ENCODE data around the gene NMU. TPM values are rescaled to one million over a fixed set of nuclear protein-coding genes. Genes with fewer than 3 reads are reported as not detected.

Gene NMU
- total RNA-seq, 4 donors from 2014 or later: 5.8 TPM; not detected in 3

- Histone ChIP-seq H3K4me1 (no peaks in the 10 kb centered on the region), H3K36me3 (no peaks in the 10 kb centered on the region), H3K9me3 (no peaks in the 10 kb centered on the region), H3K27ac (no peak overlapping the region), H3K27me3 (no peaks in the 10 kb centered on the region), H3K4me3 (no peak overlapping the region)
- TF ChIP-seq, protein P1, sequence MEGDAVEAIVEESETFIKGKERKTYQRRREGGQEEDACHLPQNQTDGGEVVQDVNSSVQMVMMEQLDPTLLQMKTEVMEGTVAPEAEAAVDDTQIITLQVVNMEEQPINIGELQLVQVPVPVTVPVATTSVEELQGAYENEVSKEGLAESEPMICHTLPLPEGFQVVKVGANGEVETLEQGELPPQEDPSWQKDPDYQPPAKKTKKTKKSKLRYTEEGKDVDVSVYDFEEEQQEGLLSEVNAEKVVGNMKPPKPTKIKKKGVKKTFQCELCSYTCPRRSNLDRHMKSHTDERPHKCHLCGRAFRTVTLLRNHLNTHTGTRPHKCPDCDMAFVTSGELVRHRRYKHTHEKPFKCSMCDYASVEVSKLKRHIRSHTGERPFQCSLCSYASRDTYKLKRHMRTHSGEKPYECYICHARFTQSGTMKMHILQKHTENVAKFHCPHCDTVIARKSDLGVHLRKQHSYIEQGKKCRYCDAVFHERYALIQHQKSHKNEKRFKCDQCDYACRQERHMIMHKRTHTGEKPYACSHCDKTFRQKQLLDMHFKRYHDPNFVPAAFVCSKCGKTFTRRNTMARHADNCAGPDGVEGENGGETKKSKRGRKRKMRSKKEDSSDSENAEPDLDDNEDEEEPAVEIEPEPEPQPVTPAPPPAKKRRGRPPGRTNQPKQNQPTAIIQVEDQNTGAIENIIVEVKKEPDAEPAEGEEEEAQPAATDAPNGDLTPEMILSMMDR (IDR thresholded peaks at IDR 0.05): no peak
- no peak for TF ChIP-seq POLR2A (IDR thresholded peaks at IDR 0.05)
- no peak for DNase-seq
- intact Hi-C loops (cut with DNase I; ENCODE audit: low total_unique reads): no loop called here
Observed at GRCh38 chr4:55608591-55608990, 27.5 kb downstream of the NMU start.

DNA sequence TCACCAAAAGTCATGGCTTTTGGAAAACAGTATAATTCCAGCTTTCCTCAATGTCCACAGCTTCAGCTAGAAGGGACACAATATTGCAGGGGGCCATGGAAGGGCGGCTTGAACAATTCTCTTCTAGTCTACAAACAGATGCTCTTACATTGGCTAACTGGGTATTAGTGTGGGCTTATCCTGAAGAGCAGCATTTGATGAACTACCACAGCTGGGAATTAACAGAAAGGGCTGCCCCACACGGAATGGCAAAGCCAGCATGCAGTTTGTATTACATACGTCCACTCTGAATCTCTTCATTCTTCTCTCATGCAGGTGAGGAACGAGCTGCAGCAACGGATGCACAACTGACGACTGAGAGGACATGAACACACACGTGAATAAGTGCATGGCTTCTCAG is 31.1 kb downstream of the NMU start:
- TF ChIP-seq, protein P1 (IDR thresholded peaks at IDR 0.05): no peak
- no peak for TF ChIP-seq POLR2A (IDR thresholded peaks at IDR 0.05)
- H3K27me3 ChIP-seq: no peaks in the 10 kb centered on the region
- no peaks in the 10 kb centered on the region for H3K4me1 ChIP-seq
- no peak for DNase-seq
- H3K9me3 ChIP-seq: no peaks in the 10 kb centered on the region
- intact Hi-C loops (cut with DNase I; ENCODE audit: low total_unique reads): no loop called here
- H3K36me3 ChIP-seq: no peaks in the 10 kb centered on the region
- no peak overlapping the region for H3K27ac ChIP-seq
- no peak overlapping the region for H3K4me3 ChIP-seq

GRCh38 chr4:55600640-55601039 is 35.5 kb downstream of the NMU start:
- no peak for DNase-seq
- Histone ChIP-seq H3K27ac (no peak overlapping the region), H3K36me3 (no peaks in the 10 kb centered on the region), H3K9me3 (no peaks in the 10 kb centered on the region), H3K27me3 (no peaks in the 10 kb centered on the region), H3K4me1 (no peaks in the 10 kb centered on the region), H3K4me3 (no peak overlapping the region)
- intact Hi-C loops (cut with DNase I; ENCODE audit: low total_unique reads): no loop called here
- TF ChIP-seq POLR2A (IDR thresholded peaks at IDR 0.05): no peak
- TF ChIP-seq, protein P1 (IDR thresholded peaks at IDR 0.05): no peak

GRCh38 chr4:55598641-55599040 is 37.5 kb downstream of the NMU start:
- DNase-seq: no peak
- Histone ChIP-seq H3K27ac (no peak overlapping the region), H3K4me1 (no peaks in the 10 kb centered on the region), H3K36me3 (no peaks in the 10 kb centered on the region), H3K9me3 (no peaks in the 10 kb centered on the region), H3K27me3 (no peaks in the 10 kb centered on the region), H3K4me3 (no peak overlapping the region)
- intact Hi-C loops (cut with DNase I; ENCODE audit: low total_unique reads): no loop called here
- no peak for TF ChIP-seq POLR2A (IDR thresholded peaks at IDR 0.05)
- TF ChIP-seq, protein P1 (IDR thresholded peaks at IDR 0.05): no peak

GRCh38 chr4:55592014-55592413 is 44.1 kb downstream of the NMU start, which contains the start of gene PDCL2:
TSS of gene PDCL2 (minus strand) at chr4:55592245. CDS start at chr4:55592109, 136 bp downstream.
- intact Hi-C loops (cut with DNase I; ENCODE audit: low total_unique reads): no loop called here
- DNase-seq: no peak
- H3K27ac ChIP-seq: no peak within 1 kb of the TSS
- no peak within 1 kb of the TSS for H3K4me3 ChIP-seq
- no peaks in the 10 kb centered on the region for H3K4me1 ChIP-seq
- no peaks in the 10 kb centered on the region for H3K27me3 ChIP-seq
- TF ChIP-seq, protein P1 (IDR thresholded peaks at IDR 0.05): no peak
- no peak for TF ChIP-seq POLR2A (IDR thresholded peaks at IDR 0.05)
- H3K36me3 ChIP-seq: no peaks in the 10 kb centered on the region
- H3K9me3 ChIP-seq: no peaks in the 10 kb centered on the region
